Choroid plexus epithelial cell (primary cell): ENCODE results near the gene PHB1.
A peak's percentile ranks its signal among the peaks of the same experiment; 100 is the strongest.

Experiments used
- DNase-seq: peaks from one replicate; pipeline ENCODE4 v3.0.0-alpha.2; 2010; ENCODE audit warnings: low read depth
- H3K4me3 ChIP-seq: 2 replicates; pipeline ENCODE4 v1.5.1; 2011; ENCODE audit warnings: low read depth, mild to moderate bottlenecking, control low read depth, low read length, moderate library complexity
- TF ChIP-seq, protein P1 (sequence below): conservative IDR thresholded peaks from 2 replicates; pipeline ENCODE4 v1.5.1; 2011; ENCODE audit warnings: low read depth, mild to moderate bottlenecking, control low read depth, inconsistent platforms, low read length, moderate library complexity

The PHB1 gene

DNA sequence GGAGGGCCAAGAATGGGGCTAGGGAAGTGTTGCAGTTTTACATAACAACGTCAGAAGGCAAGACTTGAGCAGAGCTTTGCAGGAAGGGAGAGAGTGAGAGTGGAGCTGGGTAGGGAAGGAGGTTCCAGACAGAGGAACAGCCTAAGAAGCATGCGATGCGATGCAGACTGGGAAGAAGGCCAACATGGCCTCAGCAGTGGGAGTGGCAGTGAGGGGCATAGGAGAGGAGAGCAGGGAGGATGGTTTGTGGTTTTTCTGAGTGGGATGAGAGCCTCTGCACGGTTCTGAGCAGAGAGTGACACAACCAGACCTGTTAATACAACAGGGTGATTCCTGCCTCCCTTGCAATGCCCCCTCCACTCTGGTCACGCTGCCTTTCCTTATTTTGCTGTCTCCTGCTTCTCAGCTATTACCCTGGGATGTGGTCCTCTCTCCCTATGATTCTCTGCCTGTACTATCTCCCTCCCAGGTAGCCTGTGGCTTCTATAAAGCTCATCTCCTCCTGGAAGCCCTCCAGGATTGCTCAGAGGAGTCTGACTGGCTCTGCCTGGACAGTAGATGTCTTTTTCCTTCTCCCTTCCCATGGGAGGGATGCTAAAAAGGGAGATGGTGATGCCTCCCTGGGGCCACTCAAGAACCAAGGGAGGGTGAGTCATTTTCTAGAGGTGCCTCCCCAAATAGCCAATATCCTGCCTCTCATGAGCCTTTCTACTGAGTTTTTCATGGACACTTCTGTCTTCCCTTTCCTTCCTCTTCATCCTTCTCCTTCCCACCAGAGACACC is 41.7 kb upstream of the PHB1 start:
- peak; percentile 78 for DNase-seq
- TF ChIP-seq, protein P1, sequence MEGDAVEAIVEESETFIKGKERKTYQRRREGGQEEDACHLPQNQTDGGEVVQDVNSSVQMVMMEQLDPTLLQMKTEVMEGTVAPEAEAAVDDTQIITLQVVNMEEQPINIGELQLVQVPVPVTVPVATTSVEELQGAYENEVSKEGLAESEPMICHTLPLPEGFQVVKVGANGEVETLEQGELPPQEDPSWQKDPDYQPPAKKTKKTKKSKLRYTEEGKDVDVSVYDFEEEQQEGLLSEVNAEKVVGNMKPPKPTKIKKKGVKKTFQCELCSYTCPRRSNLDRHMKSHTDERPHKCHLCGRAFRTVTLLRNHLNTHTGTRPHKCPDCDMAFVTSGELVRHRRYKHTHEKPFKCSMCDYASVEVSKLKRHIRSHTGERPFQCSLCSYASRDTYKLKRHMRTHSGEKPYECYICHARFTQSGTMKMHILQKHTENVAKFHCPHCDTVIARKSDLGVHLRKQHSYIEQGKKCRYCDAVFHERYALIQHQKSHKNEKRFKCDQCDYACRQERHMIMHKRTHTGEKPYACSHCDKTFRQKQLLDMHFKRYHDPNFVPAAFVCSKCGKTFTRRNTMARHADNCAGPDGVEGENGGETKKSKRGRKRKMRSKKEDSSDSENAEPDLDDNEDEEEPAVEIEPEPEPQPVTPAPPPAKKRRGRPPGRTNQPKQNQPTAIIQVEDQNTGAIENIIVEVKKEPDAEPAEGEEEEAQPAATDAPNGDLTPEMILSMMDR, result no peak
- no peak overlapping the region for H3K4me3 ChIP-seq

DNA sequence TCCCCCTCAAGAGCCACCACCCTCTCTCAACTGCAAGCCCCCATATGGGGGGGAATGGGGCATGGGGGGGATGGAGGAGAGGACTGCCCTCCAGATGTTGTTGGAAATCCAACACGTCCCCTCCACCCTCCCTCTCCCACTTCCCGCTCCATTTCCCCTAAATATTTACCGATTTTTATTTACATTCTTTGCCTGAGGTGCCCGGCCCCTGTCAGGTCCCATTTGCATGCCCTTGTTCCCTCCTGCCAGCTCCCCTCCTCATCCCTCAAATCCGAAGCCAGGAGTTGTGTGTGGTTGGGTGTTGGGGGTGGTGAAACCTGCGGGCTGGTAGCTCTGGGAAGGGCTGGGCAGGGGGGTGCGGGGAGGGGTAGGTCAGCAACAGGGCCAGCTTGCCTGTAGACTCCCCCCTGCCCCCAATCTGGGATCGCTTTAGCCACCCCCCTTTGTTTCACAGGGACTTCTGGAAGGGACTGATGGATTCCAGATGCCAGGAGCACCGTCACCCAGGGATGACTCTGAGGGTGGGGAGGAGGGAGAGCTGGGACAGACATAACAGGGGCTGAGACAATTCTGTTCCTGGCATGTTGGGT is 40.7 kb upstream of the PHB1 start:
- DNase-seq, result no peak
- no peak overlapping the region for H3K4me3 ChIP-seq
- TF ChIP-seq, protein P1, result no peak

GRCh38 chr17:49454050-49454449 is 39.4 kb upstream of the PHB1 start:
- no peak for DNase-seq
- TF ChIP-seq, protein P1, result no peak

DNA sequence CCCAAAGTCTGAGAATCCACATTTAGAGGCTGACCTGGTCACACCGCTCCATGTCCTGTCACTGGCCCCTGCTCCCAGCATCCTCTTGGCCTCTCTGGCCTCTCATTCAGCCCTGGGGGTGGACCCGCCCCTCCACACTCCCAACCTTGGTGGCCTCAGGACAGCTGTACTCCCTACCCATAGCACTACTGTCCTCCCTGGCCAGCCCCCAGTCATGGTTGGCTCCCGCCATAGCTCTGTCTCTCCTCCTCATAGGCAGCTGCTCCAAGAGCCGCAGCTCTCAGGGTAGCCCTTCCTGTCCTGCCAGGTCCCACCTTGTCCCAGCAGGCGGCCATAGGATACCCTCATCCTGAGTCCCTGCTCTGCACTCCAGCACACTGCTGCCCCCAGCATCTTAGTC is 38.0 kb upstream of the PHB1 start:
- no peak overlapping the region for H3K4me3 ChIP-seq
- TF ChIP-seq, protein P1, result no peak
- no peak for DNase-seq

More at GRCh38 chr17:49454050-49454449, 39.4 kb upstream of the PHB1 start:
- H3K4me3 ChIP-seq, result no peak overlapping the region

- no peak for DNase-seq
- H3K4me3 ChIP-seq, result no peak overlapping the region
- TF ChIP-seq, protein P1, result no peak
Measured at GRCh38 chr17:49452201-49452600, 37.5 kb upstream of the PHB1 start.

DNA sequence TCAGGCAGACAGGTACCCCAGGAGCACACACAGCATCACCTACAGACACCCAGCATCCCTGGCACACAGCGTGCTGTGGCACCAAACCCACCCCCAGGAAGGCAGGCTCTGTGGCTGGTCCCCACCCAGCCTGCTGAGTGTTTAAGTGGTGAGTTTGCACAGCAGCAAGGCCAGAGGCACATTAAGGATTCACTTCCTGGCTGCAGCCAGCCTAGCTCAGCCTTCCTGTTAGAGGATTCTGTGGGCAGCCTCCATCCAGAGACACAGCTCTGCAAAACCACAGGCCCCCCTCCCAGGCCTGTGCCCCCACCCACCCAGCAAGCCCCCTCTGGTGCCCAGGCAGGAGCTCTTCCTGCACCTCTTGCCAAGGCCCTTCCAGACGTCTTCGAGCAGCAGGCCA is 36.1 kb upstream of the PHB1 start:
- TF ChIP-seq, protein P1, result no peak
- no peak overlapping the region for H3K4me3 ChIP-seq
- DNase-seq, result peak; percentile 11

- H3K4me3 ChIP-seq, result no peak overlapping the region
- TF ChIP-seq, protein P1, result no peak
- no peak for DNase-seq
Measured at GRCh38 chr17:49450181-49450580, 35.5 kb upstream of the PHB1 start.
